DND-41 (cell line): ENCODE results near the gene DPY19L2.
"Not testable (repeated sequence)": the region's sequence is repeated elsewhere in the genome, so short reads cannot be mapped to it uniquely, and the experiment has no call there.

Source experiments
- EZH2 ChIP-seq: IDR thresholded peaks from 3 replicates; pipeline ENCODE4 v1.6.1; 2012; ENCODE audit warnings: borderline replicate concordance, low read depth, mild to moderate bottlenecking, moderate library complexity, low read length, inconsistent platforms; ENCODE audit not compliant: severe bottlenecking
- TF ChIP-seq, protein P1 (sequence below): IDR thresholded peaks from 2 replicates; pipeline ENCODE4 v1.5.1; 2012; ENCODE audit warnings: borderline replicate concordance, low read length, moderate library complexity, mild to moderate bottlenecking; ENCODE audit not compliant: poor library complexity, severe bottlenecking; ENCODE audit errors: extremely low read depth

DNA sequence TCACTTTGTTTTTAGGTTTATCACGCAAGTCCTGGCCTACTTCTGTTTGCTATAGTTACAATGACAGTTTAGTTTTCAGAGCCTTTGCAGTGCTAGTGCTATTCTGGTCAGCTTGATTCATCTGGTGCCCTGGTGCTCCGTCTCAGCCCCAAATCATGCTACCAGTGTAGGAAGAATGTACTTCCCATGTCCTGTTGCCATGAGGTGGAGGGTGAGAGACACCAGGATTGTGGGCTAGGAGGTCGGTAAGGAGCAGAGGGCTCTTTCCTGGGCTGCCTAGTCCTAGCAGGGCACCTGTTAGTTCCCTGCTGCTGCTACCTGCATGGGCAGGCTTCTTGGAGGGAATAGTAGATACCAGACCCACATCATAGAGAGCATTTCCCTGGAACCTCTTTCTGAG lies 63.3 kb downstream of the DPY19L2 start:
- TF ChIP-seq, protein P1, sequence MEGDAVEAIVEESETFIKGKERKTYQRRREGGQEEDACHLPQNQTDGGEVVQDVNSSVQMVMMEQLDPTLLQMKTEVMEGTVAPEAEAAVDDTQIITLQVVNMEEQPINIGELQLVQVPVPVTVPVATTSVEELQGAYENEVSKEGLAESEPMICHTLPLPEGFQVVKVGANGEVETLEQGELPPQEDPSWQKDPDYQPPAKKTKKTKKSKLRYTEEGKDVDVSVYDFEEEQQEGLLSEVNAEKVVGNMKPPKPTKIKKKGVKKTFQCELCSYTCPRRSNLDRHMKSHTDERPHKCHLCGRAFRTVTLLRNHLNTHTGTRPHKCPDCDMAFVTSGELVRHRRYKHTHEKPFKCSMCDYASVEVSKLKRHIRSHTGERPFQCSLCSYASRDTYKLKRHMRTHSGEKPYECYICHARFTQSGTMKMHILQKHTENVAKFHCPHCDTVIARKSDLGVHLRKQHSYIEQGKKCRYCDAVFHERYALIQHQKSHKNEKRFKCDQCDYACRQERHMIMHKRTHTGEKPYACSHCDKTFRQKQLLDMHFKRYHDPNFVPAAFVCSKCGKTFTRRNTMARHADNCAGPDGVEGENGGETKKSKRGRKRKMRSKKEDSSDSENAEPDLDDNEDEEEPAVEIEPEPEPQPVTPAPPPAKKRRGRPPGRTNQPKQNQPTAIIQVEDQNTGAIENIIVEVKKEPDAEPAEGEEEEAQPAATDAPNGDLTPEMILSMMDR = not testable (repeated sequence)
- TF ChIP-seq EZH2 = not testable (repeated sequence)
